Progenitor cell of endocrine pancreas (in vitro differentiated cells): ENCODE measurements around the gene CSMD2. TPM values are rescaled to one million over a fixed set of nuclear protein-coding genes. Genes with fewer than 3 reads are reported as not detected.

ENCODE experiments used
- DNase-seq: peaks from one replicate; pipeline ENCODE4 v3.0.0; 2021; ENCODE audit warnings: low spot score; ENCODE audit not compliant: unreplicated experiment
- H3K27ac Mint-ChIP-seq: 2 replicates; pipeline ENCODE4 v1.8.0; 2021; ENCODE audit warnings: mild to moderate bottlenecking, moderate library complexity, mixed read lengths
- H3K27me3 Mint-ChIP-seq: 2 replicates; pipeline ENCODE4 v1.8.0; 2021; ENCODE audit warnings: mixed read lengths
- H3K36me3 Mint-ChIP-seq: 2 replicates; pipeline ENCODE4 v1.8.0; 2022; ENCODE audit warnings: mixed read lengths; ENCODE audit not compliant: insufficient read depth
- H3K4me1 Mint-ChIP-seq: 2 replicates; pipeline ENCODE4 v1.8.0; 2021; ENCODE audit warnings: low read depth, mixed read lengths
- H3K4me3 Mint-ChIP-seq: 2 replicates; pipeline ENCODE4 v1.8.0; 2021; ENCODE audit warnings: low read depth, mild to moderate bottlenecking, moderate library complexity, mixed read lengths
- H3K9me3 Mint-ChIP-seq: 2 replicates; pipeline ENCODE4 v1.8.0; 2021; ENCODE audit warnings: low read depth, mixed read lengths
- total RNA-seq: library from RNA; stranded (reverse); gene quantifications from 2 replicates; pipeline ENCODE4 v1.2.1, GENCODE V29; 2021
- TF ChIP-seq, protein P1 (sequence below): fragments of 200-600 bp; sonication (generic); IDR thresholded peaks from one replicate; pipeline ENCODE4 v1.5.0; 2021; ENCODE audit warnings: antibody characterized with exemption, mild to moderate bottlenecking; ENCODE audit not compliant: unreplicated experiment

Gene CSMD2
- total RNA-seq, 1 donor from 2014 or later = 0.38 TPM

DNA sequence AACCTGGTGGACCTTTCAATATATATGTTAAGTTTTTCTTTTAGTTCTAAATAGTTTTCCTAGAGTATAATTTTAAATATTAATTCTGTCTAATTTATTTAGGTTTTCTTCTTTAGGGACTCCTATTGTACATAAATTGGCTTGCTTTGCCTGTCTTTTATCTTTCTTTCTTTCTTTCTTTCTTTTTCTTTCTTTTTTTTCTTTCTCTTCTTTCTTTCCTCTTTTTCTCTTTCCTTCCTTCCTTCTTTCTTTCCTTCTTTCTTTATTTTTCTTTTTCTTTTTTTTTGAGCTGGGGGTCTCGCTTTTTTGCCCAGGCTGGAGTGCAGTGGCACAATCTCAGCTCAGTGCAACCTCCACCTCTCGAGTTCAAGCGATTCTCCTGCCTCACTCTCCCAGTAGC lies 657.4 kb downstream of the CSMD2 start:
- Mint-ChIP-seq H3K27me3 (no peaks in the 10 kb centered on the region), H3K36me3 (no peaks in the 10 kb centered on the region), H3K4me1 (no peaks in the 10 kb centered on the region), H3K4me3 (no peak overlapping the region), H3K27ac (no peak overlapping the region), H3K9me3 (peaks cover 10% of the 10 kb centered on the region)
- TF ChIP-seq, protein P1, sequence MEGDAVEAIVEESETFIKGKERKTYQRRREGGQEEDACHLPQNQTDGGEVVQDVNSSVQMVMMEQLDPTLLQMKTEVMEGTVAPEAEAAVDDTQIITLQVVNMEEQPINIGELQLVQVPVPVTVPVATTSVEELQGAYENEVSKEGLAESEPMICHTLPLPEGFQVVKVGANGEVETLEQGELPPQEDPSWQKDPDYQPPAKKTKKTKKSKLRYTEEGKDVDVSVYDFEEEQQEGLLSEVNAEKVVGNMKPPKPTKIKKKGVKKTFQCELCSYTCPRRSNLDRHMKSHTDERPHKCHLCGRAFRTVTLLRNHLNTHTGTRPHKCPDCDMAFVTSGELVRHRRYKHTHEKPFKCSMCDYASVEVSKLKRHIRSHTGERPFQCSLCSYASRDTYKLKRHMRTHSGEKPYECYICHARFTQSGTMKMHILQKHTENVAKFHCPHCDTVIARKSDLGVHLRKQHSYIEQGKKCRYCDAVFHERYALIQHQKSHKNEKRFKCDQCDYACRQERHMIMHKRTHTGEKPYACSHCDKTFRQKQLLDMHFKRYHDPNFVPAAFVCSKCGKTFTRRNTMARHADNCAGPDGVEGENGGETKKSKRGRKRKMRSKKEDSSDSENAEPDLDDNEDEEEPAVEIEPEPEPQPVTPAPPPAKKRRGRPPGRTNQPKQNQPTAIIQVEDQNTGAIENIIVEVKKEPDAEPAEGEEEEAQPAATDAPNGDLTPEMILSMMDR = no peak
- DNase-seq = no peak

DNA sequence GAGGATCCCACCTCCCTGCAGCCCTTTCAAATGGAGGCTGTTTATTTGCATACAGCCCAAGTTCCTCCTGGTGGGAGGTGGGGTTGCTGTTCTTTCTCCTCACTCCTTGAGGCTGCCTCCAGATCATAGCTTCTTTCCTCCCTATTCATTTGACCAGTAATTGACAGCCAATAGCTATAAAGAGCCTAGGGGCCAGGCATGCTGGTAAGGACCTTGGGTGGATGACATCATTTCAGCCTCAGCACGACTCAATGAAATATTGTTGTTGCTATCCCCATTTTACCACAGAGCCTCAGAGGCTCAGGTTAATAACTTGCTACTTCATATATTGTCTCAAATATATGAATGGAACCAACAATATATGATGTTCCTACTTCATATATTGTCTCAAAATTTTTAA lies 661.5 kb downstream of the CSMD2 start:
- Mint-ChIP-seq H3K9me3 (peaks cover 7% of the 10 kb centered on the region), H3K27me3 (no peaks in the 10 kb centered on the region), H3K4me1 (no peaks in the 10 kb centered on the region), H3K36me3 (peaks cover 4% of the 10 kb centered on the region), H3K4me3 (no peak overlapping the region), H3K27ac (no peak overlapping the region)
- no peak for DNase-seq
- TF ChIP-seq, protein P1 = no peak

DNA sequence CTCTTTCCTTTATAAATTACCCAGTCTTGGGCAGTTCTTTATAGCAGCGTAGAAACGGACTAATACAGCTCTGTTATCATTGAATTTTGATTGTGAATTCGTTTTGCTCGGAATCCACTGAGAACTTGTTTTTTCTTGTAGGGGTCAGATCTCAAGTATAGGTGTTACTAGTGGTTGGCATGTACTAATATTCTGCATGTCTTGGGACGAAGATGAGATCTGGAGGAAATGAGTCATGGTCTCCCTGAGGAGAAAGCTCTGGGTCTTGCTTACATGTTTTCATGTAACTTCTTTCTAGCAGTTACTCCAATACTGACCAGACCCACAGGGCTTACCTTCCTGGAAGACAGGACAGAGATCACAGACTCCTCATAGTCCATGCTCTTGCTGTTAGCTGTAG lies 662.3 kb downstream of the CSMD2 start:
- Mint-ChIP-seq H3K4me1 (no peaks in the 10 kb centered on the region), H3K9me3 (peaks cover 4% of the 10 kb centered on the region), H3K36me3 (peaks cover 9% of the 10 kb centered on the region), H3K4me3 (no peak overlapping the region), H3K27me3 (no peaks in the 10 kb centered on the region), H3K27ac (no peak overlapping the region)
- DNase-seq = no peak
- TF ChIP-seq, protein P1 = no peak

DNA sequence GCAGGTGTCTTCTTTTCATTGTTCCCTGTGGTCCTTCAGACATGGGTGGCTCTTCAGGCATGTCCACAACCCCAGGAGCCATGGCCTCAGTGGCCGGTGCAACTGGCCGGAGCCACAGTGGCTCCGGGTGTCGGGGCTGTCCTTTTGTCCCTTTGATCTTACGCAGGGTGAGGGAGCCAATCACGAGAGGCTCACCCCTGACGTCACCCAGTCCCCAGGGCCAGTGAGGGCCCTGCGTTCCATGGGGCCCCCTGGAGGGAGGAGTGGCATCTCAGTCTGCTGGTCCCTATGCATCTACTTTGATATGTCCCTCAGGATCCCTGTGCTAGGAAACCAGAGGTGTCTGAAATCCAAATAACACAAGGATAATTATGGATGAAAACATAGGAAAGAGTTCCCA lies 663.3 kb downstream of the CSMD2 start:
- H3K4me1 Mint-ChIP-seq = no peaks in the 10 kb centered on the region
- TF ChIP-seq, protein P1 = no peak
- DNase-seq = no peak
- H3K27ac Mint-ChIP-seq = no peak overlapping the region
- no peaks in the 10 kb centered on the region for H3K27me3 Mint-ChIP-seq
- H3K36me3 Mint-ChIP-seq = peaks cover 16% of the 10 kb centered on the region
- no peak overlapping the region for H3K4me3 Mint-ChIP-seq
- peaks cover 9% of the 10 kb centered on the region for H3K9me3 Mint-ChIP-seq

DNA sequence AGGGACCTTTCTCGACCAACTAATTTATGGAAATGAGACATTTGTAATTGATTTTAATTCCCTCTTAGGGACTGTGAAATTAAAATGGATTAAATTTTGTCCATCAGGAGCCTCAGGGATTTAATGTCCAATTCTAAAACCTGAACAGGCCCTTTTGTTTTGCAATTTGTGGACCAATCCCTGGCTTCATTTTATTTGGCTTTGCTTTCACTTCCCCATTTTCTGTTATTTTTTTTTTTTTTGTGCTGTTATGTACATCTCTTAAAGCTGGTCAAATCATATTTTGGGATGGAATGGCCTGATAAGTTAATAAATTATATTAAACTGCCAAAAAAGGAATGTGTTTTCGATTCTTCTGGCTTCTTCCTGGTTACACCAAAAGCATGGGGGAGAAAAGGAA lies 663.7 kb downstream of the CSMD2 start:
- no peak overlapping the region for H3K27ac Mint-ChIP-seq
- no peaks in the 10 kb centered on the region for H3K27me3 Mint-ChIP-seq
- no peaks in the 10 kb centered on the region for H3K4me1 Mint-ChIP-seq
- H3K36me3 Mint-ChIP-seq = peaks cover 21% of the 10 kb centered on the region
- H3K4me3 Mint-ChIP-seq = no peak overlapping the region
- DNase-seq = no peak
- TF ChIP-seq, protein P1 = no peak
- H3K9me3 Mint-ChIP-seq = peaks cover 11% of the 10 kb centered on the region
